Measurements from ENCODE around the gene LTB. TPM values are rescaled to one million over a fixed set of nuclear protein-coding genes. Genes with fewer than 3 reads are reported as not detected.

Gene LTB
- polyA plus RNA-seq, 1 of the 3 experiments (the other 2 are of a cell fraction), result 0.10 TPM

- no peaks in the 10 kb centered on the region for H4K20me1 ChIP-seq (ENCODE audit: insufficient read depth)
- no peaks in the 10 kb centered on the region; a peak in 1 of 4 replicates for H3K4me1 ChIP-seq (ENCODE audit: control insufficient read depth in 1 of 2, insufficient read depth in 2 of 2, low read depth in 1 of 2, low read length in 1 of 2)
- no peaks in the 10 kb centered on the region; the same call in 1 of the 2 replicates for H3K9me3 ChIP-seq
- no peaks in the 10 kb centered on the region for H3K36me3 ChIP-seq (replicated peaks in 1 of 2; ENCODE audit: control insufficient read depth in 1 of 2, insufficient read depth in 2 of 2, low read length in 1 of 2)
- WGBS (ENCODE audit: low lambda C conversion rate), result 79% methylated on average over 27 of the region's 27 CpGs
- ChIA-PET CTCF (interaction anchor here (1.2 to 17.6 kb wide), 3 partner anchors 9 to 26 kb away, joined by 3 to 312 read pairs (median 22); no protein-coding TSS in a partner anchor), POLR2A (no interaction called here)
- no peaks in the 10 kb centered on the region for H3K9me2 ChIP-seq
- H3K4me3 ChIP-seq (ENCODE audit: low read depth in 2 of 2, low read length in 1 of 2), result no peak within 1 kb of the TSS
- H3K9ac ChIP-seq, result no peak within 1 kb of the TSS
- DNase-seq, result no peak
- no peak within 1 kb of the TSS for H3K27ac ChIP-seq (ENCODE audit: low read depth in 2 of 2, low read length in 1 of 2)
- H3K79me2 ChIP-seq (ENCODE audit: insufficient read depth), result no peaks in the 10 kb centered on the region
- H2AFZ ChIP-seq (ENCODE audit: low read depth), result no peak within 1 kb of the TSS
- no peaks in the 10 kb centered on the region for H3K27me3 ChIP-seq (ENCODE audit: insufficient read depth)
- H3K4me2 ChIP-seq, result no peak within 1 kb of the TSS
- TF ChIP-seq EZH2phosphoT487 (IDR thresholded peaks at IDR 0.05; ENCODE audit: borderline replicate concordance, low read depth), result no peak
- TF ChIP-seq ZBTB33 (IDR thresholded peaks at IDR 0.05; ENCODE audit: borderline replicate concordance, low read depth), result no peak
- no peak for TF ChIP-seq RXRA (IDR thresholded peaks at IDR 0.05; ENCODE audit: borderline replicate concordance, low read depth)
- no peak for TF ChIP-seq NFIC (IDR thresholded peaks at IDR 0.05; ENCODE audit: borderline replicate concordance)
- no peak for TF ChIP-seq TCF12 (IDR thresholded peaks at IDR 0.05)
- no peak for TF ChIP-seq GABPA (IDR thresholded peaks at IDR 0.05; ENCODE audit: low read depth)
- peaks cover 2% of the 10 kb centered on the region for H3F3A ChIP-seq (replicated peaks; ENCODE audit: insufficient read depth)
Measured at GRCh38 chr6:31572041-31572911, 9.9 kb downstream of the LTB start, which contains the start of gene LTA. LTA (plus strand) TSS chr6:31572289; CDS start chr6:31572743, 454 bp downstream.

GRCh38 chr6:31569861-31570536, 12.2 kb downstream of the LTB start:
- Histone ChIP-seq H2AFZ (ENCODE audit: low read depth) (no peak overlapping the region), H3K4me2 (no peak overlapping the region), H3K9ac (no peak overlapping the region), H3K27ac (ENCODE audit: low read depth in 2 of 2, low read length in 1 of 2) (no peak overlapping the region), H3K36me3 (replicated peaks in 1 of 2; ENCODE audit: control insufficient read depth in 1 of 2, insufficient read depth in 2 of 2, low read length in 1 of 2) (no peaks in the 10 kb centered on the region), H3K27me3 (ENCODE audit: insufficient read depth) (no peaks in the 10 kb centered on the region), H3K9me3 (no peaks in the 10 kb centered on the region; the same call in 1 of the 2 replicates), H3F3A (replicated peaks; ENCODE audit: insufficient read depth) (peaks cover 2% of the 10 kb centered on the region), H3K9me2 (no peaks in the 10 kb centered on the region), H3K79me2 (ENCODE audit: insufficient read depth) (no peaks in the 10 kb centered on the region), H4K20me1 (ENCODE audit: insufficient read depth) (no peaks in the 10 kb centered on the region), H3K4me1 (ENCODE audit: control insufficient read depth in 1 of 2, insufficient read depth in 2 of 2, low read depth in 1 of 2, low read length in 1 of 2) (no peaks in the 10 kb centered on the region), H3K4me3 (ENCODE audit: low read depth in 2 of 2, low read length in 1 of 2) (no peak overlapping the region)
- no peak for DNase-seq
- ChIA-PET POLR2A (no interaction called here), CTCF (interaction anchor here (0.8 to 5.4 kb wide), 6 partner anchors 10 to 28 kb away, joined by 3 to 22 read pairs (median 12); partner anchors contain the start of genes ATP6V1G2 and LTB)
- WGBS (ENCODE audit: low lambda C conversion rate), result 60% methylated on average over 1 of the region's 1 CpG
- TF ChIP-seq SMC3 (IDR thresholded peaks at IDR 0.05; ENCODE audit: low read depth, low read length), result no peak
- no peak for TF ChIP-seq RCOR1 (IDR thresholded peaks at IDR 0.05; ENCODE audit: low read length)
- no peak for TF ChIP-seq ELF1 (IDR thresholded peaks at IDR 0.05)
- TF ChIP-seq RFX5 (IDR thresholded peaks at IDR 0.05; ENCODE audit: low read length), result no peak
- TF ChIP-seq RXRA (IDR thresholded peaks at IDR 0.05; ENCODE audit: borderline replicate concordance, low read depth), result no peak
- no peak for TF ChIP-seq YY1 (IDR thresholded peaks at IDR 0.05; ENCODE audit: low read depth)
- TF ChIP-seq JUND (IDR thresholded peaks at IDR 0.05), result no peak
- no peak for TF ChIP-seq RAD21 (IDR thresholded peaks at IDR 0.05; ENCODE audit: low read length)
- no peak for TF ChIP-seq NFIC (IDR thresholded peaks at IDR 0.05; ENCODE audit: borderline replicate concordance)
- TF ChIP-seq TEAD4 (IDR thresholded peaks at IDR 0.05; ENCODE audit: borderline replicate concordance, insufficient read depth), result no peak
- TF ChIP-seq GATA2 (CRISPR knock-in tag; IDR thresholded peaks at IDR 0.05), result no peak
- TF ChIP-seq FOXM1 (IDR thresholded peaks at IDR 0.05; ENCODE audit: low read depth), result no peak
- no peak for TF ChIP-seq CHD2 (IDR thresholded peaks at IDR 0.05; ENCODE audit: low read length, partially characterized antibody)
